Panc1 (cell line): ENCODE measurements around the gene TRIM59. TPM values are rescaled to one million over a fixed set of nuclear protein-coding genes. Genes with fewer than 3 reads are reported as not detected.

Experiments
- ATAC-seq: fragments of 200-7000 bp; cut with Tn5 transposase; 2 replicates; pipeline ENCODE4 v1.9.1; 2020; ENCODE audit warnings: mild to moderate bottlenecking, moderate library complexity
- BruUV-seq: library from RNA; stranded (reverse); fragments of 400-500 nt; replicated peaks from 2 replicates; lab custom pipeline; 2021; lab: Mats Ljungman, UMichigan
- CTCF ChIA-PET: fragments of 300-600 bp; sonication (Branson Sonifier 250); formaldehyde crosslinking; loops from one replicate; lab custom pipeline; 2022; ENCODE audit warnings: antibody characterized with exemption; lab: Charles Lee
- POLR2A ChIA-PET: fragments of 300-600 bp; sonication (Branson Sonifier 250); formaldehyde crosslinking; loops from one replicate; lab custom pipeline; 2022; ENCODE audit warnings: antibody characterized with exemption; lab: Charles Lee
- DNase-seq: peaks from one replicate; pipeline ENCODE4 v3.0.0-alpha.2; 2010; ENCODE audit warnings: low read depth, low spot score
- H3K27ac ChIP-seq: 2 replicates; pipeline ENCODE4 v1.5.1; 2011; ENCODE audit warnings: mild to moderate bottlenecking, low read length, inconsistent platforms
- H3K27me3 ChIP-seq: fragments of 200-500 bp; sonication (Bioruptor generic); 2 replicates; pipeline ENCODE4 v1.6.0; 2014; ENCODE audit warnings: low read length, inconsistent platforms; ENCODE audit not compliant: control insufficient read depth, insufficient read depth
- H3K36me3 ChIP-seq: fragments of 200-500 bp; sonication (Bioruptor generic); 2 replicates; pipeline ENCODE4 v1.5.1; 2014; ENCODE audit warnings: inconsistent platforms, mild to moderate bottlenecking, low read length, moderate library complexity; ENCODE audit not compliant: control insufficient read depth, insufficient read depth
- H3K4me1 ChIP-seq: 2 replicates; pipeline ENCODE4 v1.5.1; 2011; ENCODE audit warnings: inconsistent platforms, mild to moderate bottlenecking, low read length, moderate library complexity; ENCODE audit not compliant: control insufficient read depth, insufficient read depth
- H3K4me3 ChIP-seq, 2 experiments: 2 replicates each; pipeline ENCODE4 v1.5.1; 2011 to 2012; ENCODE audit warnings: low read depth in 2 of 2, low read length in 2 of 2, mild to moderate bottlenecking in 2 of 2, inconsistent platforms in 1 of 2, moderate library complexity in 1 of 2
- H3K9me3 ChIP-seq: fragments of 200-500 bp; sonication (Bioruptor generic); 2 replicates; pipeline ENCODE4 v1.5.1; 2014; ENCODE audit warnings: low read depth, mild to moderate bottlenecking, inconsistent platforms, low read length, moderate library complexity; ENCODE audit not compliant: control insufficient read depth, insufficient read depth
- POLR2AphosphoS5 ChIP-seq: IDR thresholded peaks from 2 replicates; pipeline ENCODE4 v1.6.1; 2012; ENCODE audit warnings: mild to moderate bottlenecking, low read depth, low read length, moderate library complexity
- SIN3A ChIP-seq: IDR thresholded peaks from 2 replicates; pipeline ENCODE4 v1.6.1; 2012; ENCODE audit warnings: low read depth, mild to moderate bottlenecking, low read length, moderate library complexity, borderline replicate concordance; ENCODE audit not compliant: insufficient read depth
- TCF7L2 ChIP-seq: IDR thresholded peaks from 2 replicates; pipeline ENCODE4 v1.6.1; 2011; ENCODE audit warnings: mild to moderate bottlenecking, low read depth, low read length, inconsistent platforms
- in situ Hi-C: cut with HindIII; loops from 2 replicates; pipeline ENCODE4 v1.10.0; 2016; ENCODE audit warnings: low sequenced_read_pairs, low pct_unique_long_range_greater_than_20kb
- intact Hi-C: fragments of 100-400 bp; cut with micrococcal nuclease; formaldehyde crosslinking; loops from one replicate; pipeline ENCODE4 v1.10.0; 2022; ENCODE audit not compliant: unreplicated experiment
- total RNA-seq: library from RNA; stranded (reverse); gene quantifications from one replicate; pipeline ENCODE4 v1.2.1, GENCODE V29; 2021; ENCODE audit not compliant: unreplicated experiment
- TF ChIP-seq, protein P1 (sequence below), 2 experiments: IDR thresholded peaks; 2 replicates each; pipeline ENCODE4 v1.6.1; 2011 to 2012; ENCODE audit warnings: low read depth in 2 of 2, control low read depth in 1 of 2, low read length in 1 of 2, mild to moderate bottlenecking in 1 of 2, moderate library complexity in 1 of 2; ENCODE audit not compliant: insufficient read depth in 1 of 2
- TF ChIP-seq, protein P2 (sequence below): fragments of 450-650 bp; IDR thresholded peaks from 2 replicates; pipeline ENCODE4 v1.5.1; 2017; ENCODE audit warnings: mild to moderate bottlenecking

The TRIM59 gene
- total RNA-seq, 1 experiment from 2014 or later: 27.9 TPM

DNA sequence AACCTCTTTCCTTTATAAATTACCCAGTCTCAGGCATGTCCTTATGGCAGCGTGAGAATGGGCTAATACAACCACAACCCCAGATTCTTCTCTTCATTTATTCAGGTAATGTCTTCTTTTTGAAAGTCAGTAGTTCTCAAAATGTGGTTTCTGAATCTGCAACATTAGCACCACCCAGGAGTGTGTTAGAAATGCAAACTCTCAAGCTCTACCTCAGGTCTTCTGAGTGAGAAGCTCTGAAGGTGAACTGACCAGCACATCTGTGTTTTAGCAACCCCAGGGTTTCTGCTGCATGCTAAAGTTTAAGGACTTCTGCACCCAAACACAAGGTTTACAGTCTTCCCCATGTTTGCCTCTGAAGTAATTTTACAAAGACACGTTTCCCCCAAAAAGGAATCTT, 22.3 kb upstream of the TRIM59 start:
- H3K27me3 ChIP-seq: no peaks in the 10 kb centered on the region; the same call in 1 of the 2 replicates

DNA sequence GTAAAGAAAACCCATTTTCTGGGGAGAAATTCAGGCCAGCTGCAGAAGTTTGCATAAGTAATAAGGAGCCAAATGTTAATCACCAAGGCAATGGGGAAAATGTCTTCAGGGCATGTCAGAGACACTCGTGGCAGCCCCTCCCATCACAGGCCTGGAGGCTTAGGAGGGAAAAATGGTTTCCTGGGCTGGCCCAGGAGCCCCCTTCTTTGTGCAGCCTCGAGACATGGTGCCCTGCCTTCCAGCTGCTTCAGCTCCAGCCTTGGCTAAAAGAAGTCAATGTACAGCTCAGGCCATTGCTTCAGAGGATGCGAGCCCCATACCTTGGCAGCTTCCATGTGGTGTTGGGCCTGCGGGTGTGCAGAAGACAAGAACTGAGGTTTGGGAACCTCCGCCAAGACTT, 20.6 kb upstream of the TRIM59 start:
- intact Hi-C loops (no loop called here), in situ Hi-C loops (no loop called here)
- Histone ChIP-seq H3K27ac (no peak overlapping the region), H3K36me3 (no peaks in the 10 kb centered on the region), H3K4me1 (no peaks in the 10 kb centered on the region), H3K9me3 (no peaks in the 10 kb centered on the region), H3K27me3 (peaks cover 3% of the 10 kb centered on the region; the same call in 1 of the 2 replicates), H3K4me3 (no peak overlapping the region)
- TF ChIP-seq, protein P1, sequence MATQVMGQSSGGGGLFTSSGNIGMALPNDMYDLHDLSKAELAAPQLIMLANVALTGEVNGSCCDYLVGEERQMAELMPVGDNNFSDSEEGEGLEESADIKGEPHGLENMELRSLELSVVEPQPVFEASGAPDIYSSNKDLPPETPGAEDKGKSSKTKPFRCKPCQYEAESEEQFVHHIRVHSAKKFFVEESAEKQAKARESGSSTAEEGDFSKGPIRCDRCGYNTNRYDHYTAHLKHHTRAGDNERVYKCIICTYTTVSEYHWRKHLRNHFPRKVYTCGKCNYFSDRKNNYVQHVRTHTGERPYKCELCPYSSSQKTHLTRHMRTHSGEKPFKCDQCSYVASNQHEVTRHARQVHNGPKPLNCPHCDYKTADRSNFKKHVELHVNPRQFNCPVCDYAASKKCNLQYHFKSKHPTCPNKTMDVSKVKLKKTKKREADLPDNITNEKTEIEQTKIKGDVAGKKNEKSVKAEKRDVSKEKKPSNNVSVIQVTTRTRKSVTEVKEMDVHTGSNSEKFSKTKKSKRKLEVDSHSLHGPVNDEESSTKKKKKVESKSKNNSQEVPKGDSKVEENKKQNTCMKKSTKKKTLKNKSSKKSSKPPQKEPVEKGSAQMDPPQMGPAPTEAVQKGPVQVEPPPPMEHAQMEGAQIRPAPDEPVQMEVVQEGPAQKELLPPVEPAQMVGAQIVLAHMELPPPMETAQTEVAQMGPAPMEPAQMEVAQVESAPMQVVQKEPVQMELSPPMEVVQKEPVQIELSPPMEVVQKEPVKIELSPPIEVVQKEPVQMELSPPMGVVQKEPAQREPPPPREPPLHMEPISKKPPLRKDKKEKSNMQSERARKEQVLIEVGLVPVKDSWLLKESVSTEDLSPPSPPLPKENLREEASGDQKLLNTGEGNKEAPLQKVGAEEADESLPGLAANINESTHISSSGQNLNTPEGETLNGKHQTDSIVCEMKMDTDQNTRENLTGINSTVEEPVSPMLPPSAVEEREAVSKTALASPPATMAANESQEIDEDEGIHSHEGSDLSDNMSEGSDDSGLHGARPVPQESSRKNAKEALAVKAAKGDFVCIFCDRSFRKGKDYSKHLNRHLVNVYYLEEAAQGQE (IDR thresholded peaks at IDR 0.05; ENCODE audit: insufficient read depth in 1 of 2, low read depth in 2 of 2, low read length in 1 of 2): no peak
- TF ChIP-seq TCF7L2: no peak
- TF ChIP-seq POLR2AphosphoS5: no peak
- no peak for TF ChIP-seq SIN3A
- TF ChIP-seq, protein P2, sequence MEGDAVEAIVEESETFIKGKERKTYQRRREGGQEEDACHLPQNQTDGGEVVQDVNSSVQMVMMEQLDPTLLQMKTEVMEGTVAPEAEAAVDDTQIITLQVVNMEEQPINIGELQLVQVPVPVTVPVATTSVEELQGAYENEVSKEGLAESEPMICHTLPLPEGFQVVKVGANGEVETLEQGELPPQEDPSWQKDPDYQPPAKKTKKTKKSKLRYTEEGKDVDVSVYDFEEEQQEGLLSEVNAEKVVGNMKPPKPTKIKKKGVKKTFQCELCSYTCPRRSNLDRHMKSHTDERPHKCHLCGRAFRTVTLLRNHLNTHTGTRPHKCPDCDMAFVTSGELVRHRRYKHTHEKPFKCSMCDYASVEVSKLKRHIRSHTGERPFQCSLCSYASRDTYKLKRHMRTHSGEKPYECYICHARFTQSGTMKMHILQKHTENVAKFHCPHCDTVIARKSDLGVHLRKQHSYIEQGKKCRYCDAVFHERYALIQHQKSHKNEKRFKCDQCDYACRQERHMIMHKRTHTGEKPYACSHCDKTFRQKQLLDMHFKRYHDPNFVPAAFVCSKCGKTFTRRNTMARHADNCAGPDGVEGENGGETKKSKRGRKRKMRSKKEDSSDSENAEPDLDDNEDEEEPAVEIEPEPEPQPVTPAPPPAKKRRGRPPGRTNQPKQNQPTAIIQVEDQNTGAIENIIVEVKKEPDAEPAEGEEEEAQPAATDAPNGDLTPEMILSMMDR: no peak
- no peak for ATAC-seq
- ChIA-PET CTCF (no interaction called here), POLR2A (no interaction called here)
- no peak for DNase-seq
- no TSS peak for BruUV-seq

More for the DNA sequence above, 22.3 kb upstream of the TRIM59 start:
- Histone ChIP-seq H3K4me3 (no peak overlapping the region), H3K4me1 (no peaks in the 10 kb centered on the region), H3K9me3 (no peaks in the 10 kb centered on the region), H3K36me3 (no peaks in the 10 kb centered on the region), H3K27ac (no peak overlapping the region)
- ATAC-seq: no peak
- ChIA-PET POLR2A (interaction anchor here (0.6 kb wide), 1 partner anchor 23 kb away, joined by 4 read pairs; no protein-coding TSS in a partner anchor), CTCF (no interaction called here)
- intact Hi-C loops (no loop called here), in situ Hi-C loops (no loop called here)
- no peak for DNase-seq
- TF ChIP-seq POLR2AphosphoS5 (no peak), SIN3A (no peak), TCF7L2 (no peak)
- TF ChIP-seq, protein P2: no peak
- TF ChIP-seq, protein P1 (IDR thresholded peaks at IDR 0.05; ENCODE audit: insufficient read depth in 1 of 2, low read depth in 2 of 2, low read length in 1 of 2): no peak
- no TSS peak for BruUV-seq
